Peyer's patch (tissue), 4 donors: ENCODE results near the gene KRT13.

Experiments
- POLR2A ChIP-seq, 2 donors: fragments of 450-650 bp; IDR thresholded peaks; one replicate each; pipeline ENCODE4 v1.5.1; 2017; ENCODE audit warnings: antibody characterized with exemption in 2 of 2, mild to moderate bottlenecking in 2 of 2, moderate library complexity in 2 of 2
- TF ChIP-seq, protein P1 (sequence below), 6 experiments: fragments of 450-650 bp in 4 of 6; fragments of 200-600 bp in 2 of 6; sonication (generic) in 1 of 6; IDR thresholded peaks; one replicate each; pipeline ENCODE4 v1.5.1; 2017 to 2019; ENCODE audit warnings: antibody characterized with exemption in 6 of 6, mild to moderate bottlenecking in 3 of 6, moderate library complexity in 1 of 6

DNA sequence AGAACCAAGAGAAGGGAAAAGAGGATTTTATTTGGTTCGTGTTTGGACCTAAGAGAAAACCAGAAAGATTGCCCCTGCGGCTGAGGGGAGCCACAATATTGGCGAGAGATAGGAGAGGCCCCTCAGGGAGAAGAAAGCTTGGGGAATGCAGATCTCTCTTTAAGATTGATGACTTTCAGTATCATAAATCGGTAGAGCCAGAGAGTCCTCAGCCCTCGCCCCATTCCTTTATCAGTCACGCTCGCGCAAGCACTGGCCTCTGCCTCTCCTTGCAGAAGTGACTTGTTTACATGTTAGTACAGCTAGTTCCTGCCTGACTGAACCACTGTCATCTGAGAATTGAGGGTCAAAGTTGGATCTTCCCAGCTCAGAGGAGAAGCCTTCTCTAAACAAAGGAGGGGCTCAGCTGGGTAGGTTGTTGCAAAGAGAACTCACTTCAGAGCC lies 44.2 kb upstream of the KRT13 start:
- peak; percentile 52 to 84 for TF ChIP-seq POLR2A (IDR thresholded peaks at IDR 0.05)
- TF ChIP-seq, protein P1, sequence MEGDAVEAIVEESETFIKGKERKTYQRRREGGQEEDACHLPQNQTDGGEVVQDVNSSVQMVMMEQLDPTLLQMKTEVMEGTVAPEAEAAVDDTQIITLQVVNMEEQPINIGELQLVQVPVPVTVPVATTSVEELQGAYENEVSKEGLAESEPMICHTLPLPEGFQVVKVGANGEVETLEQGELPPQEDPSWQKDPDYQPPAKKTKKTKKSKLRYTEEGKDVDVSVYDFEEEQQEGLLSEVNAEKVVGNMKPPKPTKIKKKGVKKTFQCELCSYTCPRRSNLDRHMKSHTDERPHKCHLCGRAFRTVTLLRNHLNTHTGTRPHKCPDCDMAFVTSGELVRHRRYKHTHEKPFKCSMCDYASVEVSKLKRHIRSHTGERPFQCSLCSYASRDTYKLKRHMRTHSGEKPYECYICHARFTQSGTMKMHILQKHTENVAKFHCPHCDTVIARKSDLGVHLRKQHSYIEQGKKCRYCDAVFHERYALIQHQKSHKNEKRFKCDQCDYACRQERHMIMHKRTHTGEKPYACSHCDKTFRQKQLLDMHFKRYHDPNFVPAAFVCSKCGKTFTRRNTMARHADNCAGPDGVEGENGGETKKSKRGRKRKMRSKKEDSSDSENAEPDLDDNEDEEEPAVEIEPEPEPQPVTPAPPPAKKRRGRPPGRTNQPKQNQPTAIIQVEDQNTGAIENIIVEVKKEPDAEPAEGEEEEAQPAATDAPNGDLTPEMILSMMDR (IDR thresholded peaks at IDR 0.05), result no peak
